K562 (cell line): ENCODE measurements around the gene POMGNT1.

Experiments
- BRD4 ChIP-seq: fragments of 200-600 bp; sonication (generic); IDR thresholded peaks from 2 replicates; pipeline ENCODE4 v1.6.1; 2017; ENCODE audit warnings: inconsistent platforms
- CBX3 ChIP-seq, 2 experiments: IDR thresholded peaks; 1 replicate in 1 of 2; 2 replicates in 1 of 2; pipeline ENCODE4 v1.6.1; 2012; ENCODE audit warnings: inconsistent platforms in 2 of 2, low read length in 2 of 2, borderline replicate concordance in 1 of 2, control low read depth in 1 of 2
- CC2D1A ChIP-seq: fragments of 450-650 bp; IDR thresholded peaks from 2 replicates; pipeline ENCODE4 v1.6.1; 2017; ENCODE audit warnings: mild to moderate bottlenecking
- DNMT1 ChIP-seq: fragments of 450-650 bp; IDR thresholded peaks from 2 replicates; pipeline ENCODE4 v1.6.1; 2016; ENCODE audit warnings: antibody characterized with exemption, mild to moderate bottlenecking
- FOXJ3 ChIP-seq: sonication (generic); formaldehyde crosslinking; IDR thresholded peaks from 2 replicates; pipeline ENCODE4 v1.4.0; 2020; ENCODE audit warnings: mild to moderate bottlenecking, missing genetic modification reagents
- FOXK2 ChIP-seq, 2 experiments: fragments of 450-650 bp; IDR thresholded peaks in 1 of 2; conservative IDR thresholded peaks in 1 of 2; 2 replicates each; pipeline ENCODE4 v1.6.1; 2016; ENCODE audit warnings: low read depth in 2 of 2, mild to moderate bottlenecking in 1 of 2
- HNRNPL ChIP-seq: fragments of 200-400 bp; formaldehyde crosslinking; IDR thresholded peaks from 2 replicates; pipeline ENCODE4 v1.6.1; 2017; ENCODE audit warnings: low read depth, mild to moderate bottlenecking, low read length
- POLR2A ChIP-seq: fragments of 450-650 bp; conservative IDR thresholded peaks from 2 replicates; pipeline ENCODE4 v1.6.1; 2016
- RBFOX2 ChIP-seq: fragments of 200-400 bp; formaldehyde crosslinking; IDR thresholded peaks from 2 replicates; pipeline ENCODE4 v1.6.1; 2017; ENCODE audit warnings: low read depth, mild to moderate bottlenecking, low read length, moderate library complexity
- SMC3 ChIP-seq: conservative IDR thresholded peaks from 2 replicates; pipeline ENCODE4 v1.6.1; 2011; ENCODE audit warnings: low read depth, low read length, improper control_type of control experiment; ENCODE audit not compliant: insufficient read depth
- SPI1 ChIP-seq: IDR thresholded peaks from 2 replicates; pipeline ENCODE4 v1.6.1; 2011; ENCODE audit warnings: low read depth, low read length, control low read depth, borderline replicate concordance
- ZNF282 ChIP-seq: sonication (generic); formaldehyde crosslinking; IDR thresholded peaks from 2 replicates; pipeline ENCODE4 v1.8.1; 2023; ENCODE audit warnings: missing genetic modification reagents
- ZNF79 ChIP-seq: fragments of 250-450 bp; sonication (Bioruptor Pico); IDR thresholded peaks from 2 replicates; pipeline ENCODE4 v1.4.0; 2020; ENCODE audit warnings: low read depth, mild to moderate bottlenecking, moderate library complexity
- TF ChIP-seq, protein P1 (sequence below): fragments of 450-650 bp; IDR thresholded peaks from 2 replicates; pipeline ENCODE4 v1.6.1; 2014; ENCODE audit warnings: low read depth, mild to moderate bottlenecking, moderate library complexity, borderline replicate concordance

DNA sequence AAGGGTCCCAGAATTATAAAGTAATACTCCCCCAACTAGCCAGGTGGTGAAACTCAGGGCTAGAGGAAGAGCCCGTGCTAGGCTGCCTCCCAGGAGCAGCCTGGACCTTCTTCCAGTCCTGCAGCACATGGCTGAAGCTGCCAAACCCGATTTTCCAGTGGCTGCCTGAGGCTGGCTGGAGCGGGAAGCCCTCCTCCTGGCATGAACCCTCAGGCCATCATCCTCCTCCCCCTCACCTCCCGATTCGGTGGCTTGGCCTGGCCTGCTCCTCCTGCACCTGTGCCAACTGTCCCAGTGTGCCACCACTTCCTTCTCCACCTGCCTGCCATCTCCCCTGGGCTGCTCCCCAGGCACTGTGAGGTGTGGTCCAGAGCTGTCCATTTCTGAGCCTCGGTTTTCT, 26.4 kb downstream of the POMGNT1 start:
- no peak for TF ChIP-seq SPI1
- no peak for TF ChIP-seq BRD4
- TF ChIP-seq ZNF79, result no peak
- TF ChIP-seq HNRNPL, result no peak
- no peak for TF ChIP-seq SMC3
- no peak for TF ChIP-seq CBX3 (IDR thresholded peaks at IDR 0.05; ENCODE audit: borderline replicate concordance in 1 of 2, low read length in 2 of 2)
- no peak for TF ChIP-seq DNMT1
- no peak for TF ChIP-seq RBFOX2
- no peak for TF ChIP-seq ZNF282 (CRISPR knock-in tag)
- TF ChIP-seq FOXJ3, result no peak
- no peak for TF ChIP-seq FOXK2 (conservative IDR thresholded peaks at IDR 0.05 in 1 of 2, IDR thresholded peaks at IDR 0.05 in 1 of 2; ENCODE audit: low read depth in 2 of 2)
- no peak for TF ChIP-seq CC2D1A
- TF ChIP-seq, protein P1, sequence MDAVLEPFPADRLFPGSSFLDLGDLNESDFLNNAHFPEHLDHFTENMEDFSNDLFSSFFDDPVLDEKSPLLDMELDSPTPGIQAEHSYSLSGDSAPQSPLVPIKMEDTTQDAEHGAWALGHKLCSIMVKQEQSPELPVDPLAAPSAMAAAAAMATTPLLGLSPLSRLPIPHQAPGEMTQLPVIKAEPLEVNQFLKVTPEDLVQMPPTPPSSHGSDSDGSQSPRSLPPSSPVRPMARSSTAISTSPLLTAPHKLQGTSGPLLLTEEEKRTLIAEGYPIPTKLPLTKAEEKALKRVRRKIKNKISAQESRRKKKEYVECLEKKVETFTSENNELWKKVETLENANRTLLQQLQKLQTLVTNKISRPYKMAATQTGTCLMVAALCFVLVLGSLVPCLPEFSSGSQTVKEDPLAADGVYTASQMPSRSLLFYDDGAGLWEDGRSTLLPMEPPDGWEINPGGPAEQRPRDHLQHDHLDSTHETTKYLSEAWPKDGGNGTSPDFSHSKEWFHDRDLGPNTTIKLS, result no peak
- TF ChIP-seq POLR2A, result no peak
